ENCODE measurements around the gene TOX2. TPM values are rescaled to one million over a fixed set of nuclear protein-coding genes. Genes with fewer than 3 reads are reported as not detected.

The TOX2 gene, protein sequence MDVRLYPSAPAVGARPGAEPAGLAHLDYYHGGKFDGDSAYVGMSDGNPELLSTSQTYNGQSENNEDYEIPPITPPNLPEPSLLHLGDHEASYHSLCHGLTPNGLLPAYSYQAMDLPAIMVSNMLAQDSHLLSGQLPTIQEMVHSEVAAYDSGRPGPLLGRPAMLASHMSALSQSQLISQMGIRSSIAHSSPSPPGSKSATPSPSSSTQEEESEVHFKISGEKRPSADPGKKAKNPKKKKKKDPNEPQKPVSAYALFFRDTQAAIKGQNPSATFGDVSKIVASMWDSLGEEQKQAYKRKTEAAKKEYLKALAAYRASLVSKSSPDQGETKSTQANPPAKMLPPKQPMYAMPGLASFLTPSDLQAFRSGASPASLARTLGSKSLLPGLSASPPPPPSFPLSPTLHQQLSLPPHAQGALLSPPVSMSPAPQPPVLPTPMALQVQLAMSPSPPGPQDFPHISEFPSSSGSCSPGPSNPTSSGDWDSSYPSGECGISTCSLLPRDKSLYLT
- 1.6 and 2.1 TPM in 2 replicates for total RNA-seq (2014; rRNA removed; shearing (Covaris generic))

GRCh38 chr20:43914311-43915210 lies at the start of gene TOX2:
Gene TOX2, plus strand, starts transcription at chr20:43914852. Its CDS starts 40 bp downstream, at chr20:43914892.
- no peaks in the 10 kb centered on the region for H3K36me3 ChIP-seq (replicated peaks; ENCODE audit: control insufficient read depth, insufficient read depth, low read length)
- peak within 1 kb of the TSS; percentile 58 for H3K4me3 ChIP-seq (ENCODE audit: insufficient read depth, low read depth, low read length)
- H3K27me3 ChIP-seq (ENCODE audit: control insufficient read depth, insufficient read depth, low read length): peaks cover 29% of the 10 kb centered on the region
- peak; percentile 94 for DNase-seq

DNA sequence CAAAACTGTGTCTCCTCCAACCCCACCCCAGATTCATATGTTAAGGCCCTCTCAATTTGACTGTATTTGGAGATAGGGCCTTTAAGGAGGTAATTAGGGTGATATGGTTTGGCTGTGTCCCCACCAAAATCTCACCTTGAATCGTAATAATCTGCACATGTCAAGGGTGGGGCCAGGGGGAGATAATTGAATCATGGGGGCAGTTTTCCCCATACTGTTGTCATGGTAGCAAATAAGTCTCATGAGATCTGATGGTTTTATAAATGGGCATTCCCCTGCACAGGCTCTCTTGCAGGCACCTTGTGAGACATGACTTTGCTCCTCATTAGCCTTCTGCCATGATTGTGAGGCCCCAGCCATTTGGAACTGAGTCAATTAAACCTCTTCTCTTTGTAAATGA lies 46.6 kb upstream of the TOX2 start:
- DNase-seq: no peak
- Histone ChIP-seq H3K36me3 (replicated peaks; ENCODE audit: control insufficient read depth, insufficient read depth, low read length) (no peaks in the 10 kb centered on the region), H3K4me3 (ENCODE audit: insufficient read depth, low read depth, low read length) (no peak overlapping the region), H3K27me3 (ENCODE audit: control insufficient read depth, insufficient read depth, low read length) (no peaks in the 10 kb centered on the region)

DNA sequence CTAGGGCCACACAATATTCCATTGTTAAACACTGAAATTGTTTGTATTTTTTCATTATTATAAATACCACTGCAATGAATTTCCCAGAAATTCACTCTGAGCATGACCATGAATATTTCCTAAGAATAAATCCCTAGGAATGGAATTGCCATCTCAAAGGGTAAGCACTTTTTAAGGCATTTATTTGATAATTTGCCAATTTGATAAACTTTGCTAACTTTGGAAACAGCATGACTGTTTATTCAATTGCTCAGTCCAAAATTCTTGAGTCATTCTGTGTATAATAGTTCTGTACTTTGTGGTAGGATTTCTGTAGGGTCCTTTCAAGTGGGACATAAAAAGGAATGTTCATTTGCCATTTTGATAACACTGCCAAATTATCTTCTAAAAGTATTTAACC lies 44.2 kb upstream of the TOX2 start:
- DNase-seq: no peak

GRCh38 chr20:43878776-43879175 lies 35.9 kb upstream of the TOX2 start:
- Histone ChIP-seq H3K27me3 (ENCODE audit: control insufficient read depth, insufficient read depth, low read length) (no peaks in the 10 kb centered on the region), H3K4me3 (ENCODE audit: insufficient read depth, low read depth, low read length) (no peak overlapping the region), H3K36me3 (replicated peaks; ENCODE audit: control insufficient read depth, insufficient read depth, low read length) (no peaks in the 10 kb centered on the region)
- no peak for DNase-seq

More for the DNA sequence above, 44.2 kb upstream of the TOX2 start:
- Histone ChIP-seq H3K27me3 (ENCODE audit: control insufficient read depth, insufficient read depth, low read length) (no peaks in the 10 kb centered on the region), H3K4me3 (ENCODE audit: insufficient read depth, low read depth, low read length) (no peak overlapping the region), H3K36me3 (replicated peaks; ENCODE audit: control insufficient read depth, insufficient read depth, low read length) (no peaks in the 10 kb centered on the region)

DNA sequence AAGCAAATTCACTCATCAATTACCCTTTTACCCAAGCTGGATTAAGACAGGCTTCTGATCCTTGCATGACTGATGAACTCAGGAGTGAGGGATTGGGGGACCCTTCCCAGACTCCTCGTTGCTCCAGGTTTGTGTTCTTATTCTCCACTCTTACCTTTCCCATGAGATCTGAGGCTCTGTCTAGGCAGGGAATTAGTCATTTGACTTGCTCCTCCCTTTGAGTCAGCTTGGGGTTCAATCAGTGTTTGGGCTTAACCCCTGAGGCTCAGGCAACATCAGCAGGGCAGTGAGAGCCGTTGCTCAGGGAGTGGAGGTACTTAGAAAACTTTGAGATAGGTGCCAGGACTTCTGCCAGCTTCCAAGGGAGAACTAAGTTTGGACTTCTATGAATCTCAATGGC lies 20.7 kb upstream of the TOX2 start:
- no peak for DNase-seq

GRCh38 chr20:43894491-43894890 lies 20.2 kb upstream of the TOX2 start:
- Histone ChIP-seq H3K27me3 (ENCODE audit: control insufficient read depth, insufficient read depth, low read length) (no peaks in the 10 kb centered on the region), H3K4me3 (ENCODE audit: insufficient read depth, low read depth, low read length) (no peak overlapping the region), H3K36me3 (replicated peaks; ENCODE audit: control insufficient read depth, insufficient read depth, low read length) (no peaks in the 10 kb centered on the region)
- peak; percentile 59 for DNase-seq

More for the DNA sequence above, 20.7 kb upstream of the TOX2 start:
- no peaks in the 10 kb centered on the region for H3K36me3 ChIP-seq (replicated peaks; ENCODE audit: control insufficient read depth, insufficient read depth, low read length)
- no peaks in the 10 kb centered on the region for H3K27me3 ChIP-seq (ENCODE audit: control insufficient read depth, insufficient read depth, low read length)
- H3K4me3 ChIP-seq (ENCODE audit: insufficient read depth, low read depth, low read length): no peak overlapping the region

DNA sequence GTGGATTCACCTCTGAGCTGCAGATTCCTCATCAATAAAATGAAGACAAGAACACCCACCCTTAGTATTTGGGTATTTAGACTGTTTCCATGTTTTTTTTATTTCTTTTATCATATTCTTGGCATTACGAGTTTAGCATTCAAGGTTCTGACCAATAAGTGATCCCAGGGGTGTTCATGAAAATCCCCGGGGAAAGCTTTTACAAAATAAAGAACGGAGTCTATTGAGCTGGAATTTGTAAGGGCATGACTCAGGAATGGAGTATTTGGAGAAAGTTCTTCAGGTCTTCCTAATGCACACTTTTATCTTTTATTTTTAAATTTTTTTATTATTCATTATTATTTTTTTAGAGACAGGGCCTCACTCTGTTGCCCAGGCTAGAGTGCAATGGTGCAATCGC lies 19.4 kb upstream of the TOX2 start:
- DNase-seq: no peak
- Histone ChIP-seq H3K36me3 (replicated peaks; ENCODE audit: control insufficient read depth, insufficient read depth, low read length) (no peaks in the 10 kb centered on the region), H3K27me3 (ENCODE audit: control insufficient read depth, insufficient read depth, low read length) (no peaks in the 10 kb centered on the region), H3K4me3 (ENCODE audit: insufficient read depth, low read depth, low read length) (no peak overlapping the region)

- Histone ChIP-seq H3K4me3 (ENCODE audit: insufficient read depth, low read depth, low read length) (no peak overlapping the region), H3K27me3 (ENCODE audit: control insufficient read depth, insufficient read depth, low read length) (no peaks in the 10 kb centered on the region; the same call in 1 of the 2 replicates), H3K36me3 (replicated peaks; ENCODE audit: control insufficient read depth, insufficient read depth, low read length) (no peaks in the 10 kb centered on the region)
- DNase-seq: peak; percentile 53
These were observed 15.2 kb upstream of the TOX2 start for GRCh38 chr20:43899274-43900120.

- Histone ChIP-seq H3K4me3 (ENCODE audit: insufficient read depth, low read depth, low read length) (no peak overlapping the region), H3K36me3 (replicated peaks; ENCODE audit: control insufficient read depth, insufficient read depth, low read length) (no peaks in the 10 kb centered on the region), H3K27me3 (ENCODE audit: control insufficient read depth, insufficient read depth, low read length) (no peaks in the 10 kb centered on the region; the same call in 1 of the 2 replicates)
- no peak for DNase-seq
These were observed 14.6 kb upstream of the TOX2 start for GRCh38 chr20:43900121-43900466.

GRCh38 chr20:43900496-43900895 lies 14.2 kb upstream of the TOX2 start:
- H3K36me3 ChIP-seq (replicated peaks; ENCODE audit: control insufficient read depth, insufficient read depth, low read length): no peaks in the 10 kb centered on the region
- no peak overlapping the region for H3K4me3 ChIP-seq (ENCODE audit: insufficient read depth, low read depth, low read length)
- DNase-seq: peak; percentile 60
- H3K27me3 ChIP-seq (ENCODE audit: control insufficient read depth, insufficient read depth, low read length): no peaks in the 10 kb centered on the region; the same call in 1 of the 2 replicates

DNA sequence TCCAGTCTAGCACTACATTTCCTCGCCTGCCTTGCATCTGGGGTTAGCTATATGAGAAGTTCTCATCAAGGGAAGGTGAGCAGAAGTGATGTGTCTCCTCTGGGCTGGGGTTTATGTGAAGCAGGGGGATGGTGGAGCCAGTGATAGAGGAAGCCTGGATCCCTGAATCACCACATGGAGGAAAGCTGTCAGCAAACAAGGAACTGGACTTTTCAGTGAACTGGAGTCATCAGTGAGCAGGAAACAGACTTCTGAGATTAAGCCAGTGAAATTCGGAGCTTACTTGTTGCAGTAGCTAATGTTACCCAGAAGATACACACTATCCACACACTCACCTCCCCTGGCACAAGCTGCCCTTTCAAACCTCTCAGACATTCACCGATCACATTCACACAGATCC lies 13.4 kb upstream of the TOX2 start:
- H3K4me3 ChIP-seq (ENCODE audit: insufficient read depth, low read depth, low read length): no peak overlapping the region
- H3K36me3 ChIP-seq (replicated peaks; ENCODE audit: control insufficient read depth, insufficient read depth, low read length): no peaks in the 10 kb centered on the region
- DNase-seq: no peak
- no peaks in the 10 kb centered on the region; the same call in 1 of the 2 replicates for H3K27me3 ChIP-seq (ENCODE audit: control insufficient read depth, insufficient read depth, low read length)

- H3K27me3 ChIP-seq (ENCODE audit: control insufficient read depth, insufficient read depth, low read length): no peaks in the 10 kb centered on the region; the same call in 1 of the 2 replicates
- DNase-seq: peak; percentile 53
- no peaks in the 10 kb centered on the region for H3K36me3 ChIP-seq (replicated peaks; ENCODE audit: control insufficient read depth, insufficient read depth, low read length)
- H3K4me3 ChIP-seq (ENCODE audit: insufficient read depth, low read depth, low read length): no peak overlapping the region
These were observed 10.5 kb upstream of the TOX2 start for GRCh38 chr20:43903953-43904826.

- Histone ChIP-seq H3K36me3 (replicated peaks; ENCODE audit: control insufficient read depth, insufficient read depth, low read length) (no peaks in the 10 kb centered on the region), H3K27me3 (ENCODE audit: control insufficient read depth, insufficient read depth, low read length) (no peaks in the 10 kb centered on the region; the same call in 1 of the 2 replicates)
- no peak for DNase-seq
These were observed 9.8 kb upstream of the TOX2 start for GRCh38 chr20:43904827-43905177.

More at GRCh38 chr20:43904827-43905177, 9.8 kb upstream of the TOX2 start:
- no peak overlapping the region for H3K4me3 ChIP-seq (ENCODE audit: insufficient read depth, low read depth, low read length)

Data from H7 (cell line).